SK-N-MC (cell line): ENCODE results near the gene ZNF446.

Experiments
- EZH2 ChIP-seq: fragments of 200-600 bp; sonication (generic); IDR thresholded peaks from one replicate; pipeline ENCODE4 v1.6.1; 2017; ENCODE audit warnings: antibody characterized with exemption
- FOXP2 ChIP-seq: optimal IDR thresholded peaks from 2 replicates; pipeline ENCODE3; 2011; ENCODE audit warnings: mild to moderate bottlenecking, moderate library complexity; ENCODE audit not compliant: insufficient read depth; ENCODE audit errors: extremely low read length, control extremely low read depth
- POLR2AphosphoS5 ChIP-seq: IDR thresholded peaks from 2 replicates; pipeline ENCODE4 v1.6.1; 2012; ENCODE audit warnings: mild to moderate bottlenecking, low read depth, low read length, borderline replicate concordance

DNA sequence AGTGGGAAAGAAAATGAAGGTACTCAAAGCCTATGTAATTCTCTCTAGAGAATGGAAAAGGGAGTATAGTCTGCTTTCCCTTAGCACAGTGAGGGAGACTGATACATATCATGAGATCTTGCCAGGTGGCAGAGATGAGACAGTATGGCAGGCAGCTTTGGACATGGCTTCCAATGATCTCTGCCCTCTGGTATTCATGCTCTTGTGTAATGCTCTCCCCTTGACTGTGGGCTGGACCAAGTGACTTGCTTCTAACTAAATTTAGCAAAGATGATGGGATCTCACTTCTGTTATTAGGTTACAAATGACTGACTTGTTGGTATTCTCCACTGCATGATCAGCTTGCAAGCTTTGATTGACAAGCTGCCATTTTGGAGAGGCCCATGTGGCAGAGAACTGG lies 46.4 kb upstream of the ZNF446 start:
- TF ChIP-seq FOXP2 = no peak
- no peak for TF ChIP-seq EZH2
- no peak for TF ChIP-seq POLR2AphosphoS5
